GM19239 (cell line): Measurements from ENCODE around the gene MKLN1.
"Not testable (repeated sequence)": the region's sequence is repeated elsewhere in the genome, so short reads cannot be mapped to it uniquely, and the experiment has no call there.

Experiments used
- DNase-seq: peaks from one replicate; pipeline ENCODE4 v3.0.0; 2011; ENCODE audit warnings: low spot score; ENCODE audit not compliant: insufficient read length
- FAIRE-seq: peaks from 2 replicates; lab custom pipeline; 2011; peaks lifted over from hg19 to GRCh38; lab: Jason Lieb, UNC

Gene MKLN1

DNA sequence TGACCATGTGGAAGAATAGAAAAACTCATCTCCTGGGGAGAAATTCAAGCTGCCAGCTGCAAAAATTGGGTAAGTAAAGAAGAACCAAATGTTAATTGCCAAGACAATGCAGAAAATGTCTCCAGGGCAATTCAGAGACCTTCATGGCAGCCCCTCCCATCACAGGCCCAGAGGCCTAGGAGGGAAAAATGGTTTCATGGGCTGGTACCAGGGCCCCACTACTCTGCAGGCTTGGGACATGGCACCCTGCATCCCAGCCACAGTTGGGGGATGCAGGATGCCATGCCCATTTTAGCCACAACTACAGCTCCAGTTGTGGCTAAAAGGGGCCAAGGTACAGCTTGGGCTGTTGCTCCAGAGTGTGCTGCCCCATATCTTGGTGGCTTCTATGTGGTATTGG lies 20.9 kb upstream of the MKLN1 start:
- FAIRE-seq (no peak), DNase-seq (no peak)

DNA sequence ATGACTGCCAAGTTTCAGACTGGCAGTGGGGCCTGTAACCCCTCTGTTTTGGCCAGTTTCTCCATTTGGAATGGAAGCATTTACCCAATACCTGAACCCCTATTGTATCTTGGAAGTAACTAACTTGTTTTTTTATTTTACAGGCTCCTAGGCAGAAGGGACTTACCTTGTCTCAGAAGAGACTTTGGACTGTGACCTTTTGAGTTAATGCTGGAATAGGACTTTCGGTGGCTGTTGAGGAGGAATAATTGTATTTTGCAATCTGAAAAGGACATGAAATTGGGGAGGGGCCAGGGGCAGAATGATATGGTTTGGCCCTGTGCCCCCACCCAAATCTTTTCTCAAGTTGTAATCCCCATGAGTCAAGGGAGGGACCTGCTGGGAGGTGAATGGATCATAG lies 20.0 kb upstream of the MKLN1 start:
- DNase-seq (no peak), FAIRE-seq (no peak)

DNA sequence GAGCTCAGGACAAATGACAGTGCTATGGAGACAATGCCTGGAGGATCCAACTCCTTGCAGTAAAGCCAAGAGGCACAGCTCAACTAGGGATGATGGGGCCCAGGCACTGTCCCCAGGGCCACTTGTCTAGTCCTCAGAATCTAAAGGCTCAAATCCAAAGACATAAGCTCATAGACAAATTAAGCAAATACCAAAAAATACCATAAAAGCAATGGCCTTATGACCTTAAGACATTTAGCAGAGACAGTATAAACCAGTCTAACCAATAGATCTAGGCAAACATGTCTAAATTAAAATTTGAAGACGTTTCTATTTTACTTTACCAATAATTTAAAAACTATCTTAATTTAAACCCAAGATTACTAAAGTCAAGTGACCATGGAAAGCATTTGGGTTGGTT lies 14.8 kb upstream of the MKLN1 start:
- DNase-seq (no peak), FAIRE-seq (no peak)

DNA sequence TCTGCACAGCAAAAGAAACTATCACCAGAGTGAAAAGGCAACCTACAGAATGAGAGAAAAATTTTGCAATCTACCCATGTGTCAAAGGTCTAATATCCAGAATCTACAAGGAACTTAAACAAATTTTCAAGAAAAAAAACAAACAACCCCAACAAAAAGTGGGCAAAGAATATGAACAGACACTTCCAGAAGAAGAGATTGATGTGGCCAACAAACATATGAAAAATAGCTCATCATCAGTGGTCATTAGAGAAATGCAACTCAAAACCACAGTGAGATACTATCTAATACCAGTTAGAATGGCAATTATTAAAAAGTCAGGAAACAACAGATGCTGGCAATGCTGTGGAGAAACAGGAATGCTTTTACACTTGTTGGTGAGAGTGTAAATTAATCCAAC lies 7.1 kb upstream of the MKLN1 start:
- no peak for FAIRE-seq

DNA sequence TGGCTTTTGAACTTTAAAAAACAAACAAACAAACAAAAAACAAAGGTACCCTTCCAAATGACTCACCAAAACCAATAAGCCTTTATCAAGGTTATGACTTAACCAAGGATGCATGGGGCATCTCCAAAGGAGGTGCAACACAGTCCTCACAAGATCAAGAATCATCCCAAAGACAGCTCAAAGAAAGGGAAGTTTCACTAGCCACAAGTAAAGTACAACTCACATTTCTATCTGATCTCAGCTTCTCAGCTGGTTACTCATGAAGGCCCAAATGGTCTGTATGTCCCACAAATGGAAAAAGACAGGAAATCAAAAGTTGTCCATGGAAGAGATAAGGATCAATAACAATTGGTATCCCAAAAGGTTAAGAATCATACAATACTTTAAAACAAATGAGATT lies 6.0 kb upstream of the MKLN1 start:
- DNase-seq (no peak), FAIRE-seq (no peak)

More for the DNA sequence above, 7.1 kb upstream of the MKLN1 start:
- DNase-seq, result no peak

DNA sequence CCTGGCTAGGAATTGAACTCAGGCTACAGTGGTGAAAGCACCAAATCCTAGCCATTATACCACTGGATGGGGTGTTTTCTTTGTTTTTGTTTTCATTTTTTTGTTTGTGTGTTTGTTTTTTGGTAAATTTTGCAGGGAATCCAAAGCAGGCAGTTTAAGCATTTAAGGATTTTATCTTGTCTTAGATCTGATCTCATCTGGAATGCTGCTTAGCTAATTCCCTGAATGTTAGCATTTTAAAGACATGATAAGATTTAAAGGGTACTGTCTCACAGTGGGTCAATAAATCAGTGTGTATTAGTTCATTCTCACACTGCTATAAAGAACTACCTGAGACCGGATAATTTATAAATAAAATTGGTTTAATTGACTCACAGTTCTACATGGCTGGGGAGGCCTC lies 5.6 kb upstream of the MKLN1 start:
- no peak for DNase-seq
- no peak for FAIRE-seq

DNA sequence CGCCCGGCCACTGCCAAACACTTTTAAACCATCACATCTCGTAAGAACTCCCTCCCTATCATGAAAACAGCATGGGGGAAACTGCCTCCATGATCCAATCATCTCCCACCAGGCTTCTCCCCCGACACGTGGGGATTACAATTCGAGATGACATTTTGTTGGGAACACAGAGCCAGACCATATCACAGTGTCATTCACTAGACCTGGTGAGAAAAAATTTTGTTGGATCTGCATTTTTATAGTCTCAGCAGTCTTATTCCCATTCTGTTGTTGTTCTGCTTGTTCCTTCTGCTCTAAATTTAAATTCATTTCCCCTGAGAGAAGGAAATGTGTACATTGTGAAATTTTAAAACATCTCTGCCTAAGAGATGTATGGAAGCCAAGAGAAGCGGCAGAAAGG lies 4.8 kb upstream of the MKLN1 start:
- FAIRE-seq (no peak), DNase-seq (no peak)

DNA sequence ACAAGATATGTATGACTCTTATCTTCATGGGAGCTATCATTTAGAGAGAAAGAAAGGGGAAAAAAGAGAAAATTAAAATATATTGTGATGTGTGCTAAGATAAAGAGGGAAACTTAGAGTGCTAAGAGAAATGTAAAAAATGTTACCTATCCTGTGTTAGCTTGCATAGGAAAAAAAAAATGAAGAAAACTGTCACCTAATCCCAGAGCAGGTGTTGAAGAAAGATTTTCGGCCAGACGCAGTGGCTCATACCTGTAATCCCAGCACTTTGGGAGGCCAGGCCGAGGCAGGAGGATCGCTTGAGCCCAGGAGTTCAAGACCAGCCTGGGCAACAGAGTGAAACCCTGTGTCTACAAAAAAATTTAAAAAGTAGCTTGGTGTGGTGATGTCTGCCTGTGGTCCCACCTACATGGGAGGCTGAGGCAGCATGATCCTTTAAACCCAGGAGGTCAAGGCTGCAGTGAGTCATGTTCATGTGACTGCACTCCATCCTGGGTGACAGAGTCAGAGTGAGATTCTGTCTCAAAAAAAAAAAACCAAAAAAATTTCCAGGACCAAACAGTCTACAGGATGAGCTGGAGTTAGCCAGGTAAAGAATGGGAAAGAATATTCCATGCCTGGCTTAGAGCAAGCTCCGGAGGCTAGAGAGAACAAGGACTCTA lies 2.4 kb upstream of the MKLN1 start:
- DNase-seq, result no peak
- FAIRE-seq, result no peak

DNA sequence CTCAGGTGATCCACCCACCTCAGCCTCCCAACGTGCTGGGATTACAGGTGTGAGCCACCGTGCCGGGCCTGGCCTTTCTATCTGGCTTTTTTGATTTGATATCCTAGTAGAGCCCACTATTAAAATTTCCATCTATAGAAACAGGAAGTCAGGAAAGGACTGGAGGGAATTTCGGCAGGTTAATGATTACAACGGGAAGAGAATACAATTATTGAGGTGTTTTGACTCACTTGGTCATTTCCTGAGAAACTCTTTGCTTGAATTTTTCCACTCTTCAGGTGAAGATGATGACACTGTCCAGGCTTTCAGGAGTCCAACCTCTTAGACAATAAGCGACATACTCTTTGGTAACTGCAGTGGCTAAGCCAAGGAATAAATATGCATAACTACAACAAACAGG lies 1.1 kb upstream of the MKLN1 start:
- DNase-seq, result no peak
- no peak for FAIRE-seq

DNA sequence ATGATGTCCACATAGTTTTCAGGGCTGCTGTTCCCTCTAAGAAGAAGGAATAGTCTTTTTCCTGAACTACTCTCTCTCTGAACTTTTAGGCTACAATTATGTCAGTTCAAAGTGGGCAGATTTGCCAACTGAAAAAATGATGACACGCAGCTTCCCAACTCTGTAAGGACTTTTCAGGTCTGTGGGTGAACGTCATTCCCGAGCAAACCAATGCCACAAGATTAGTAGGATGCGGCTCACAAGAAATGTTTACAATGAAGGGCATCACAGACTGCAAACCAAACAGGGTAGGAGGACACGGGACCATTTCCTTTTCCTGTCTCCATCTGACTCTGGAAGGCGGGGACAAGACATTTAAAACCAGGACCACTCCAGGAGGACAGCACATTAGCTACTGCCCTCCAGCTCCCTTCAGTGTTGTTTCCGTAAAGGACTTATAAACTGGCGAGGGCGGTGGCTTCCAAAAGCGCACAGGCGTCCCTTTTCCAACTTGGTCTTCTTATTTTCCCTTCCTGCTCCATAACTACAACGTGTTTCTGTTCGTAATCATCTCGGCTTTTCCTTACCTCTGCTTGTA lies 539 bp upstream of the MKLN1 start:
- FAIRE-seq (no peak), DNase-seq (no peak)

DNA sequence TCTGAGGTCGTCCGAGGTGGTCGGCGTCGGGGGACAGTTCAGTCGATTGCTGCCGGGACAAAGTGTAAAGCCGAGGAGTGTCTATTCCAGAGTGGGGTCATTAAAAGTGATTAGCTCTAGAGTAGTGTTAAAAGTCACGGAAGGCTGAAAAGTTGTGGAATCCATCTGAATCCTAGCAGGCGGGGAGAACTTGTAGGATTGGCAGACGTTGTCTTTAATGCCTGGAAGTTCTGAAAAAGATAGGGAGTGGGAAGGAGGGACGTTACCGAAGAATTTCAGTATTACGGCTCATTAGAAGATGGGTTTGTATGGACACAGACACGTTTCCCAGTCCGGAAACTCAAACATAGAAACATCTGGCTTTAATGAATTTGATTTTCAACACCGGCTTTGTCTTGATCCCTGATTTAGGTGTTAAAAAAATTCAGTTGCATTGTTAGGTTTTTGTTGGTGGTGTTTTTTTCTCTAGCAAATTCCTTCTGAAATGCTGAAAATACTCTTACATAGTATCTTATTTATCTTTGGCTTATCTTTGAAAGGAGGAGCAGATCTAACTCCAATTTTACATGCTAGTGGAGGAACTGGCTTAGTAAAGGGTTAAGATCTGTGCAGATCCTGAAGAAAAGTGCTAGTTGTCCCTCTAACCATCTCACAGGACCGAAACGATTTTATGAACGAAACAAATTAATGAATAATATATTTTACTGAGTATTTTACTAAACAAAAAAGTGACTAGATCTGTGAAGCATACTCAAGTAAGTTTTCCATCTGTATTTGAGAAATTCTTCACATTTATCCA lies 900 bp downstream of the MKLN1 start:
- FAIRE-seq (peak; percentile 49), DNase-seq (no peak)

DNA sequence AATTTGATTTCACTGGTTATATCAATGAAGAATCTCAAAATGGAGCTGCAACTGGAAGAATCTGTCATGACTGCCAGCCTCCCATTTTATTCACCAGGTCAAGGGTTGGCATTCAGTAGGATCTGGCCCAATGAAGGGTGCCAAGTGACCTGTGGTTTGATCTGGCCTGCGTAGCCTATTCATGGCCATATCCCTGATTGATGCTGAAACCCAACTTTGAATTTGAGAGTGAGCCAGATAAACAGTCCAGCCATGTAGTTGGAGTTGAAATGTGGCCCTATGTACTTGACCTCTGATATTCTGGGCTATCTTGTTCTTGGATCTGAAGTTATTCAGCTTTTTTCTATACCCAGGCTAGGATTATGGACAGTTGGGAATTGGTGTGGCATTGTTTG lies 1.5 kb downstream of the MKLN1 start:
- DNase-seq, result no peak
- FAIRE-seq, result no peak

DNA sequence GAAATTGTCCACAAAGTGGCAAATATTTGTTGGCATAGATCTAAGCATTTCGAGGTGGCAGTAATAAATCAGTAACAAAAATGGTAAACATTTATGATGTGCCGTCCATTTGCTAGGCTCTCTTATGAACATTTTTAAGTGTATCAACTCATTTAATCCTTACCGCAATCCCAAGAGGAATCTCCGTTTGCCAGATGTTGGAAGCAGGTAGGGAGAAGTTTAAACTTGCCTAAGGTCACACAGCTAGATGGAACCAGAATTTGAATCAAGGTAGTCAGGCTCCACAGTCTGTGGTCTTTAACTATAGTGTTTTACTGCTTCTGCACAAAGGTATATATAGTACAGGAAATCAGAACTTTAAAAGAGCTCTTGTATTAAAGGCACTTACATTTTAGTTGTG lies 2.6 kb downstream of the MKLN1 start:
- FAIRE-seq (peak; percentile 11), DNase-seq (no peak)

DNA sequence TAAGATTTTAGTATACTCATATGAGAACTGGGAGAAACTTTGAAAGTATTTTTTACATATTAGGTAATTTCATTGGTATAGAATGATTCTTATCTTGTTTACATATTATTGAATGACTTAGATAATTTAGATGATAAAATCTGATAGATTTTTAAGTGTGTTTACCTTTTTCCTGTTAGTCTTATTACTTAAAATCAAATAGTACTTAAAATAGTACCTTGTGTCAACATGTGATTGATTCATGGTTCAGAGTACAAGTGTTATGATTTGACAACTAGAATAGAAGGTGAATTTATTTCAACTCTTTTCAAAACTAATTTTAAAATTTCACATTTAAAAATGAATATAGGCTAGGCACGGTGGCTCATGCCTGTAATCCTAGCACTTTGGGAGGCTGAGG lies 4.1 kb downstream of the MKLN1 start:
- DNase-seq, result no peak
- no peak for FAIRE-seq

DNA sequence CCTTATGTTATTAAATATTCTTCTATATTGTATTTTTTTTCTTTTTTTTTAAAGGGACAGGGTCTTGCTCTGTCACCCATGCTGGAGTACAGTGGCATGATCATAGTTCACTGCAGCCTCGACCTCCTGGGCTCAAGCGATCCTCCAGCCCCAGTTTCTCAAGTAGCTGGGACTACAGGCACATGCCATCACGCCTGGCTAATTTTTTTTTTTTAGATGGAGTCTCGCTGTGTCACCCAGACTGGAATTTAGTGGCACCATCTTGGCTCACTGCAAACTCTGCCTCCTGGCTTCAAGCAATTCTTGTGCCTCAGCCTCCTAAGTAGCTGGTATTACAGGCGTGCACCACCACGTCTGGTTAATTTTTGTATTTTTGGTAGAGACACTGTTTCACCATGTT lies 5.1 kb downstream of the MKLN1 start:
- not testable (repeated sequence) for FAIRE-seq, DNase-seq

DNA sequence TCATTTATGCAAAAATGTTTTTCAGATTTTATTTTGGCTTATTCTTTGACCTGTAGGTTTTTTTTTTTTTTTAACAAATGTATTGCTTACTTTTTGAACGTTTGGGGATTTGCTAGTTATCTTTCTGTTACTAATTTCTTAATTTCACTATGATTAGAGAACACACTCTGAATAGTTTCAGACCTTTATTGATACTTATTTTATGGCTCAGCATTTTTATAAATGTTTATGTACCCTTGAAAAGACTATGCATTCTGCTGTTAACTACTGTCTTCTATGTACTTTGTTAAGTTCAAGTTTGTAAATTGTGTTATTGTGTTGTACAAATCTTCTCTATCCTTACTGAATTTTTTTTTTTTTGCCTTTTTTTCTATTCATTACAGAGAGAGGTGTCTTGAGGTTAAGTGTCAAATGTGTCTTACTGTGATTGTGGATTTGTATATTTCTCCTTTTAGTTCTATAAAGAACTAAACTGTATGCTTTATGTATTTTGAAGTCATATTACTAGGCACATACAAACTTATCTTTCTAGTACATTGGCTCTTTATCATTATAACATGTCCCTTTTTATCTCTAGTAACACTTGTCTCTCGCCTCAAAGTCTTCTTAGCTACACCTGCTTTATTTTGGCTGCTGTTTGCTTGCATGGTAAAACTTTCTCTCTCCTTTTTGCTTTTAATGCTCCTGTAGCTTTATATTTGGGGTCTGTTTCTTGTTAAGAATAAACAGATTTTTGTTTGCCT lies 8.1 kb downstream of the MKLN1 start:
- FAIRE-seq, result peak; percentile 70

DNA sequence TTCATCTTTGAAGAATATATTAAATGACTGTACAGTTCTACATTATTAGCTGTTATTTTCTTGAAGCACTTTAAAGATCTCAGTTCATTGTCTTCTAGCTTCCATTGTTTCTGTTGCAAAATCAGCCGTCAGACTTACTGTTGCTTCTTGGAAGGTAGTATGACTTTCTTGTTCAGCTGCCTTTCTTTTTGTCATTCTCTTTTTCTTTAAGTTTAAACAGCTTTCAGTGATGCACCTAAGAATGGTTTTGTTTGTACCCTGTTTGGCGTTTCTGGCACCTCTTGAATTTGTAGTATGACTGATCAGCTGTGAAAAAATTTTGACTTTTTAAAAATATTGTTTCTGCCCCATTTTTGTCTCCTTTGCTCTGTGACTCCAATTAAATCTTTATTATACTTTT lies 9.3 kb downstream of the MKLN1 start:
- FAIRE-seq, result peak; percentile 83
- no peak for DNase-seq

More for the DNA sequence above, 8.1 kb downstream of the MKLN1 start:
- no peak for DNase-seq

DNA sequence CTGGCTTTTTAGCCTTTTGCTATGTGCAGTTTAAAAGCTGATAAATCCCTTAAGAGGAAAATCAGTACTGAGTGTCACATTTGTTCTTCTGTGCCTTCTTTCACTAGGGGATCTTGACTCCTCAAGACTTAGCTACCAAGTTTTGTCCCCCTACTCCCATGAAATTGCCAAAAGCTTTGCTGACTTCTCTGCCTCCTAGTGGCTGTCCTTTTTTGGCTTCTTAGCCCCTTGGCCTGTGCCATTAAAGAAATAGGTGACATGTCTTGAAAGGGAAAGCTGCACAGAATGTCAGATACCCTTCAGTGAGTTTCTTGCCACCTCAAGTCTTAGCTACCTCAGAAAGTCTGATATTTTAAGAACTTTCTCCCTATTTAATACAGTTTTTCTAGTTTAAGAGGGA lies 10.5 kb downstream of the MKLN1 start:
- FAIRE-seq, result no peak
- DNase-seq, result no peak

DNA sequence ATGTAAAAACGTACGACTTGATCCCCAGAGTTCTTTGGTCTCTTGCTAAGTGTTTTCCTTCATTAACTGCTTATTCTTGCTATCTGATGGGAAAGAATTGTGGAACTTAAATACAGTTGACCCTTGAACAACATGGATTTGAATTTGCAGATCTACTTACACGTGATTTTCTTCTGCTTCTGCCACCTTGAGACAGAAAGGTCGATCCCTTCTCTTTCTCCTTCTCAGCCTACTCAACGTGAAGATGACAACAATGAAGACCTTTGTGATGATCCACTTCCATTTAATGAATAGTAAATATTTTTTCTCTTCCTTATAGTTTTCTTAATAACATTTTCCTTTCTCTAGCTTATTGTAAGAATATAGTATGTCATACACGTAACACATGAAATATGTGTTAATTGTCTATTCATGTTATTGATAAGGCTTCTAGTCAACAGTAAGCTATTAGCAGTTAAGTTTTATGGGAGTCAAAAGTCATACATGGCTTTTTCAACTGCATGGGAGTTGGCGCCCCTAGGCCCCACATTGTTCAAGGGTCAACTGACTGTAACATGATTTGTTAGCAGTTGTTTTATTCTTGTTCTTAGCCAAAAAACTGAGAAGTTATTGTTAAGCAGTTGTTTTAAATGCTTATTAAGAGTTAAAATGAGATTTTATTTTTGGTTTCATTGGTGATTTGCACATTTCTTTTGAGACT lies 11.2 kb downstream of the MKLN1 start:
- FAIRE-seq, result no peak

DNA sequence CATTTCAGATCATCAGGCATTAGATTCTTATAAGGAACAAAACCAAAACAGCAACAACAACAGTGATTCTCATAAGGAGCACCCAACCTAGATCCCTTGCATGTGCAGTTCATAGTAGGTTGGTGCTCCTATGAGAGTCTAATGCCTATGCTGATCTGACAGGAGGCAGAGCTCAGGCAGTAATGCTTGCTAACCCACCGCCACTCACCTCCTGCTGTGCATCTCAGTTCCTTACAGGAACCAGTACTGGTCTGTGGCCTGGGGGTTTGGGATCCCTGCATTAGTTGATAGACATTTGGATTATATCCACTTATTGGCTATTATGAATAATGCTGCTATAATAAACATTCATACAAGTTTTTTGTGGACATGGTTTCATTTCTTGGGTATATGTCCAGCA lies 14.0 kb downstream of the MKLN1 start:
- DNase-seq, result no peak
- no peak for FAIRE-seq

More for the DNA sequence above, 11.2 kb downstream of the MKLN1 start:
- no peak for DNase-seq
